DMS53 (cell line): Measurements from ENCODE around the gene CKB.
"Not testable (repeated sequence)": the region's sequence is repeated elsewhere in the genome, so short reads cannot be mapped to it uniquely, and the experiment has no call there.

Experiments
- DNase-seq: peaks from one replicate; lab custom pipeline; 2025; lab: John Stamatoyannopoulos, UW

The CKB gene

DNA sequence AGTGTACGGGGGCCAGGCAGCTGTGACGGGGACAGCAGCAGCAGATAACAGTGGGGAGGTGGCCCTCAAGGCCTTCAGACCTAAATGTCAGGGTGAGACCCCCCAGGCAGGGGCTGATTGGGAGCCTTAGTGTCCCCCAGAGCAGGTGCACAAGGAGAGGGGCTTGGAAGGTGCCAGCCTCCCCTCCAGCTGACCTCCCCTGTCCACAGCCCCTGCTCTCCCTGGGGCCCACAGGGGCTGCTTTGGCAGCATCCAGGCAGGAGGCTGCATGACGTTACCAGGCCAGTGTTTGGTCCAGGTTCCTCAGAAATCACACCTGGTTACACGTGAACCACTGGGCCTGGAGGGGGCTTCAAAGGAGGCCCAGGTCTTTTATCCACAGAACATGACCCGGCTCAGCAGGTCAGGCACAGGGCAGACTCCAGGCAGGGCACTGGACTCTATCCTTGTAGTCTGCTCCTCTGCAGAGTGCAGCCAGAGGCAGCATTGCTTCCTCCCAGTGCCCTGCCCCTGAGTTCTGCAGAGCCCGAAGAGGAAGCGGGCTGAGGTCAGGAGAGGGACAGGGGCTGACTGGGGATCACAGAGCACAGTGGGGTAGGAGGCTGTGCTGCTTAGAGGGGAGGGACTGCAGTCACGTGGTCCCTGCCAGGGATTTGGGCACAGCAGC is 3.8 kb upstream of the CKB start:
- no peak for DNase-seq

DNA sequence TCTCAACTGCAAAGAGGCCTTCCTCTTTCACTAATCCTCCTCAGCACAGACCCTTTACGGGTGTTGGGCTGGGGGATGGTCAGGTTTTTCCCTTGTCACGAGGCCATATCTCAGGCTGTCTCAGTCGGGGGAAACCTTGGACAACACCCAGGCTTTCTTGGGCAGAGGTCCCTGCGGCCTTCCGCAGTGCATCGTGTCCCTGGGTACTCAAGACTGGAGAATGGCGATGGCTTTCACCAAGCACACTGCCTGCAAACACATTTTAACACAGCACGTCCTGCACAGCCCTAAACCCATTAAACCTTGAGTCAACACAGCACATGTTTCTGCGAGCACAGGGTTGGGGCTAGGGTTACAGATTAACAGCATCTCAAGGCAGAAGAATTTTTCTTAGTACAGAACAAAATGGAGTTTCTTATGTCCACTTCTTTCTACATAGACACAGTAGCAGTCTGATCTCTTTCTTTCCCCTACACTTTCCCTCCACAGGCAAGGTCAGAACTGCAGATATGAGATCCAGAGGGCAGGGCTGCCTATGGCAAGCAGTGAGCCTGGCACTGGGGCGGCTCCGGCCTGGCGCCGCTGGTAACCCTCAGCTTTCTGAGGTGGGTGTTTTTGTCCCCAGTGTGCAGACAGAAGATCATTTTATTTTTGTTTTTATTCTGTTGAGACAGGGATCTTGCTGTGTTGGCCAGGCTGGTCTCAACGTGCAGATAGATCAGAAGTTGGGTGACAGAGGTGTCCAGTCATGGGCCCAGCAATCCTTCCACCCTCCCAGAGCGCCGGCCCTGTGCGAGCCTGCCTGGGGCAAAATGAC is 3.0 kb upstream of the CKB start:
- DNase-seq, result peak; percentile 38

DNA sequence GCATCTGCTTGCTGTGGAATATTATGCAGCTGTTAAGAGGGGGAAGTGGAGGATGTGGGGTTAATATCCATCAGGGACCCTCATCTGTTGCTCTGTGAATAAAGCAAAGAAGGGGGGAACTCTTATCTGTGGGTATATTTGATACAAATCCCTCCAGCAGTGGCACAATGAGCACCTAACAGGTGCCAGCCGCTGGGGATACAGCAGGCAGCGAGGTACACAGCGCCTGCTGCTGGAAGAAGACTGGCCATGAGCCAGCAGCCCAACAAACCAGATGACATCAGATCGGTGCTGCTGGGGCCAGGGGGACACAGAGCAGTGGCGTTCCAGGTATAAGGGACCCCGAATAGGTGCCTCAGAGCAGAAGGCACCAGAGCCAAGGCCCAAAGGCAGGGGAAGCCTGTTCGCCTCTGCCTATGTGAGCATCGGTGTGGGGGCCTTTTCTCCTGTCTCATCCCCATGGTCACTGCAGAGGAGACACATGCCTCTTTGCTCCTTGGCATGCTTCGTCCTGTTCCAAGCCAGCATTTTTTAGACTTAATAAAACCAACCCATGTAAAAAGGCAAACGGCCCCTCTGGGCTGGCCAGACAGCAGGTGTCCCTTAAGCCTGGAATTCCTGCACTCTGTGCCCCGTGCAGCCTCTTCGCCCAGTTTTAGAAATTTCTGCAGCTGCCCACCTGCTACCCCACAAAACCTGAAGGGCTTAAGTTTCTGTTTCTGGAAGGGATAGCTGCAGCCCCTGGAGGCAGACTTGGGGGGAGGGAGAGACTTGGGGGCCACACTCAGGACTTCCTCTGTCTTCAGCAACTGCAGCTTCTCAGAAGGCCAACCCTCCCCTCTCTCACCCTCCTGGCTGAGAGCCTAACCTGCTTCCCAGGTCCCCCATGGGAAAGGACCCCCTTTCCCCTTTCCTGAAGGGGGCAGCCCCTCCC is 1.6 kb upstream of the CKB start:
- DNase-seq, result no peak

DNA sequence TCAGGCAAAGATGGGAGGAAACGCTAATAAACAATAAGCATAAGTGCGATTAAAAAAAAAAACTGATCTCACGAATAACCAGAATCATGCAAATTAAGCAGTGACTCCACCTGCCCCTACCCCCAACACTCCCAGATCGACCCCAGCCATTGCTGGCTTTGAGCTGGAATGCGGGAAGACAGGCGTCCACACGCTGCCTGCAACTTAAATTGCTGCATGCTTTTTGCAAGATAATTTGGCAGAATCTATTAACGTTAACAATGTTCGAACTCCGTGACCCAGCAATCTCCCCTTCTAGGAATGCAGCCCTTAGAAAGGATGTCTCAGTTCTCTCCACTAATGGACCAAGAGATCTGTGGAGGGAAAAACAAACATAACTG is 935 bp upstream of the CKB start:
- no peak for DNase-seq

DNA sequence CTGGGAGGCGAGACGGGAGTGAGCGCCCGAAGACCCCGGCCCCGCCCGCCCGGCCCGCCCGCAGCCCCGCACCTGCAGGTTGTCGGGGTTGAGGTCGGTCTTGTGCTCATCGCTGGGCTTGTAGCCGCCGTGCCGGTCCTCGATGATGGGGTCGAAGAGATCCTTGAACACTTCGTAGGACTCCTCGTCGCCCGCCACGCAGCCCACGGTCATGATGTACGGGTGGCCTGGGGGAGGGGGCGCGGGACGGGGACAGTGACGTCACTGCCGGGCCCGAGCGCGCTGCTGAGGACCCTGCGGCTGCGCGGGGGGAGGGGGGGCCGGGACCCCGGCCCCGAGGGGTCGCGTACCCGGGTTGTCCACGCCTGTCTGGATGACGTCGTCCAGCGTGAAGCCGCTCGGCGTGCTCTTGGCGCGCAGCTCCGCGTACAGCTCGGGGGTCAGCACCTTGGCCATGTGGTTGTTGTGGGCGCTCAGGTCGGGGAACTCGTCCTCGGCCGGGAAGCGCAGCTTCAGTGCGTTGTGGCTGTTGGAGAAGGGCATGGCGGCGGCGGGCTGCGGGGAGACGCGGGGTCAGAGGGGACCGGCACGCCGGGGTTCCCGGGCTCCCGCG is 573 bp downstream of the CKB start:
- peak; percentile 56 for DNase-seq

DNA sequence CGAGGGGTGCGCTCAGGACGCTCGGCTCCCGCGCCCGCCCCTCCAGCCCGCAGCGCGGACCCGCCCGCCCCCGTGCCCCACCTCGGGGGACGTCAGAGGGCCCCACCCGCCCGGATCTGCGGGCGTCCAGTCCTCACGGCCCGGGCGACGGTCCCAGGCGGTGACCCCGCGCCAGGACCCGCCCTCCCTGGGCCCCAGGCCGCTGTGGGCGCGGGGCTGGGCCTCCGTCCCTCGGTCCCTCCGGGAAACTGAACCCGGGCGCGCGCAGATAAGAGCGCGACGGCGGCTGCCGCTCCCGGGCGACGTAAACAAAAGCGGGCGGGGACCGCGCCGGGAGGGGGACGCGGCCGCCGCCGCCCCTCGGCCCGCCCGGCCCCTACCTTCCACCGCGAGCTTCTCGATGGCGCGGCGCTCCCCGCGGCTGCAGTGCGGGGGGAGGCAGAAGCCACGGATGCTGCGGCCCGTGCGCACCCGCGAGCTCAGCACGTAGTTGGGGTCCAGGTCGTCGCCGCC is 1.1 kb downstream of the CKB start:
- peak; percentile 76 for DNase-seq

DNA sequence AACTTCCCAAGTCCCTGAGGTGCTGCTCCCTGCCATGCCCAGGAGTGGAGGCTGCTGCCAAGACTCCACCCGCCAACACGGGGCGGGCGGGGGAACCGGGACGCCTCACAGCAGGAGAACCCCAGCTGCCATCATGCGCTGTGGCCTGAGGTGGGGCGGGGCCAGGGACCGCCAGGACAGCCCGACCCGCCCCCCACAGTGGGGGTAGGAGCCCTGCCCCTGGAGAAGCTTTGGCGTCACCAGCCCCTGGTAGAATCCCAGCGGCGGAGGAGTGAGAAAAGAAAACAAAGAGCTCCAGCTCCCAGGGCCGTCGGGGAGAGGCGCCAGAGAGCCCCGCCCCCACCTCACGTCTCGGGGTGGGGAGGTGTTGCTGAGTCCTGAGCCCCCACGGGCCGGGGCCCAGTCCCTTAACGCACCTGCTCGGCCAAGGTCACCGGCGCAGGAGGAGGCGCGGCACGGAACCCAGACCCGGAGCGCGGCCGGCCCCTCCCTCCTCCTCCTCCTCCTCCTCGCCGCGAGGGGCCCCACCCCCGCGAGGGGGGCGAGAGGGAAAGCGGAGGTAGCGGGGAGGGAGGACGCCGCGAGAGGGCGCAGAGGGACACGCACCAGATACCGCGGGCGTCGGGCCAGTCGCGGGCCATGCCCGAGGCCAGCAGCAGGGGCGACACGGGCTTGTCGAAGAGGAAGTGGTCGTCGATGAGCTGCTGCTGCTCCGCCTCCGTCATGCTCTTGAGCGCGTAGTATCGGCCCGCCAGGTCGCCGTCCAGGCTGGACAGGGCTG is 1.8 kb downstream of the CKB start:
- peak; percentile 93 for DNase-seq

DNA sequence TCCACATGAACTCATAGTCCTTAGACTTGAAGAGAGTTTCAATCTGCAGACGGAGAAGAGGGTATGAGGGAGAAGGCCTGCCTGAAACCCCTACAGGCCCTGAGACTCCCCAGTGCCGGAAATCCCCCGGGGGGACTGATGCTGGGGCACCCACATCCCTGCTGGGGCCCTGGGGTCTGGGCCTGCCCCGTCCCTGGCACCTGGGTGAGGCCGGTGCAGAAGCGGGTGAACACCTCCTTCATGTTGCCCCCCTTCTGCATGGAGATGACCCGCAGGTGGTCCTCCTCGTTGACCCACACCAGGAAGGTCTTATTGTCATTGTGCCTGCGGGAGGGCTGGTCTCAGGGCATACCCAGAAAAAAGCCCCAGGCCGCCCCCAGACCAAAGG is 2.4 kb downstream of the CKB start:
- DNase-seq, result no peak

DNA sequence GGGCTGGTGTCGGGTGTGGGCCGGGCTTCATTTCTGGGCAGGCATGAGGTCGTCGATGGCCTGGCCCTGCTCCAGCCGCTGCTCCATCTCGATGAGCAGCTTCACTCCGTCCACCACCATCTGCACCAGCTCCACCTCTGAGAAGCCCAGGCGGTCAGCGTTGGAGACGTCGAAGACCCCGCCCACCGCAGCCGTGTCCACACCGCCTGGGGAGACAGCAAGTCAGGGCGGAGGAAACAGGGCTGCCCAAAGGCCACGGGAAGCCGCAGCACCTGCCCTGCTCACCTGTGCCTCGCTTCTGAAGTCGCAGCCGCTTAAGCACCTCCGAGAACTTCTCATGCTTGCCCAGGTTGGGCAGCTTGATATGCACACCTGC is 2.8 kb downstream of the CKB start:
- DNase-seq, result peak; percentile 92

DNA sequence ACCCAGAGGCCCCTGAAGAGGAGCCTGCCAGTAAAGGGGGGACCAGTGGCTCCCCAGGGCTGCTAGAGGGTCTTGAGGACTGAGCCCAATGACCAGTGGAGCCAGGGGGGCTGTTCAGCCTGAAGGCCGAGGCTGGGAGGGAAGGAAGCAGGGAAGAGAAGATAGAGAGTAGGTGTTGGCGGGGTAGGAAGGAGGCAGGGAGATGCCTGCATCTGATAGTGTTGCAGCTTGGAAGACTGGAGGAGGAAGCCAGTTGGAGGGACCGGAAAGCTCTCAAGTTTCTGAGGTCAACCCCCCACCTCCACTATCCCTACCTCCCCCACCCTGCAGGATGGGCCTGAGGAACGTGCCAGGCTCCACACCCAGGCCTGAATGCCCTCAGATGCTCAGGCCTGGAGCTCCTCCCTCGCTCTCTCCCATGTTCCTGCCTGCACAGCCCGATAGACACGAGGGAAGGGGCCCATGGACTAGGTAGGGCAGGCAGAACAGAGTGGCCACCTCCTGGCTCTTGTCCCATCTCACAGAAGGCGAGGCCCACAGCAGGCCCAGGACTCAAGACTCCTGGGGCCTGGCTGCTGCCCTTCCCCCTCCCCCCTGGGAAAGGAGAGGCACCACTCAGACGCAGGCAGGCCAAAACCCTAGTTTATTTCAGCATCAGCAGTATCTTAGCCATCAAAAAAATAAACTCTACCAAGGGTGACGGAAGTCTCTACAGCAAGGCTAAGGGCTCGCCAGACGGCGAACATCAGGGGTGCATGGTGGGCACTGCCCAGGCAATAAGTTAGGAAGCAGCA is 3.4 kb downstream of the CKB start:
- peak; percentile 52 for DNase-seq

DNA sequence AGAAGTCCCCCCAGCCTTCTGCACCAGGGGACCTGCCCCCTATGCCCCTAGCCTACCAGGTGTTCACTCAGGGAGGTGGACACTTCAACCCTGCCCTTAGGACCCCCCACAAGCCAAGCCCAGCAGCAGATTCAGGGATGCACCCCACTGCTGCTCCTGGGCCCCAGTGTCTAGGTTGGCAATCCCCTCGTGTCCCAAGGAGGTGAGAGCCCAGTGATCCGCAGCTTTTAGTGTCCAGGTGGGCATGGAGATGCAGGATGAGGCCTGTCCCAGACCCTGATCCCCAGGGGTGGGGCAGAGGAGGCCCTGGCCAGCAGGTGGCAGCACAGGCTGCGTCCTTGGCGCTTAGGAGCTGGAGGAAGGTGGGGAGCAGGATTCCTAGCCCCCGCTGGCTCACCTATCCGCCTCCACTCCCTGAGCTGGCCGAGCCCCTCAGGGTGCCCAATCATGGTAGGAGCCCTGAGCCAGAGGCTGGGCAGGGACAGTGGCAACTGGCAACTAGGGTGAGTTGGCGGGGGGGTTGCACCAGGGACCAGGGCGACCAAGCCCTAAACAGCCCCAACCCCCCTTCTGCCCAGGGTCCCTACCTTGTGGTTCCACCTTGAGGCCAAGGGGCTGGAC is 4.1 kb downstream of the CKB start:
- peak; percentile 72 for DNase-seq

DNA sequence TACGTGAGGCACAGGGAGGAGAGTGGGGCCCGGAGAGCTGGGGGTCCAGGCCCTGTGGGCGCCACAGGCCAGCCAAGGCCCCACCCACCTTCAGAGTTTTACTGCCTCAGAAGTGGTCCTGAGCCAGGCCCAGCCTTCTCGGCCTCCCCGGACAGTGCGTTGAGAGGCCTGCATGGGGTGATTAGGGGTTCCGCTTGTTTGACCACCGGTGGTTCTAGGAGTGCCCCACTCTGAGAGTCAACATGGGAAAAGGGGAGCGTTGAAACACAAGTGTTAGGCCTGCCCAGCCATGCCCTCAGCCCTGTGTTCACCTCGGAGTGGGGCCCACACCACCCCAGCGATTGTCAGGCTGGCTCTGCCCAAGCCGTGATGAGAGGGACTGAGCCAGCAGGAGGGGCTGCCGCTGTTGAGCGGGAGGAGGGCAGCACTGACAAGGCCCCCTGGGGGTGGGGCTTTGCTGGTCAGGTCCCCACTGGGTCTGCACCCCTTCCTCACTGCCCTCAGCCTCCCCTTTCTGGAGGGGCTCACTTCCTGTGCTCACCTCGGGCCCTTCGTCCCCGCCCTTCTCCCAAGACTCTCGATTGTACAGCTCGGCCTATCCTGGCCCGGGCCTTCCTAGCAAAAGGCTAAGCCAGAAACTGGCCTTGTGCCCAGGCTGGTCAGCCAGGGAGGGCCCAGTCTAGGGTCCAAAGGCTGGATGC is 4.8 kb downstream of the CKB start:
- DNase-seq, result no peak

DNA sequence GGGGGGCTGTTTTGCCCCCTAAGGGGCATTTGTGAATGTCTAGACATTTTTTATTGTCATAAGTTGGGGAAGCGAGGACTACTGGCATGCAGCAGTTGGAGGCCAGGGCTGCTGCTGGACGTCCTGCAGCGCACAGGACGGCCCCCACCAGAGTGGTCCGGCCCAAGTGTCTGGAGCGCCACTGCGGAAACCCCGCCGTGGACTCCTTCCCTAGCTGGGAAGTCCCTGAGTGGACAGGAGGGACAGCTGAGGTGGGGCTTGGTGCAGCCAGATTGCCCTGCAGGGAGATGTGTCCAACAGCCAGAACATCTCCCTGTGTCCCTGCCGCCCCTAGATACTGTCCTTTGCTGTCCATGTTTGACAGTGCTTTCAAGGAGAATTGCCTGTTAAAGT is 5.5 kb downstream of the CKB start:
- no peak for DNase-seq

DNA sequence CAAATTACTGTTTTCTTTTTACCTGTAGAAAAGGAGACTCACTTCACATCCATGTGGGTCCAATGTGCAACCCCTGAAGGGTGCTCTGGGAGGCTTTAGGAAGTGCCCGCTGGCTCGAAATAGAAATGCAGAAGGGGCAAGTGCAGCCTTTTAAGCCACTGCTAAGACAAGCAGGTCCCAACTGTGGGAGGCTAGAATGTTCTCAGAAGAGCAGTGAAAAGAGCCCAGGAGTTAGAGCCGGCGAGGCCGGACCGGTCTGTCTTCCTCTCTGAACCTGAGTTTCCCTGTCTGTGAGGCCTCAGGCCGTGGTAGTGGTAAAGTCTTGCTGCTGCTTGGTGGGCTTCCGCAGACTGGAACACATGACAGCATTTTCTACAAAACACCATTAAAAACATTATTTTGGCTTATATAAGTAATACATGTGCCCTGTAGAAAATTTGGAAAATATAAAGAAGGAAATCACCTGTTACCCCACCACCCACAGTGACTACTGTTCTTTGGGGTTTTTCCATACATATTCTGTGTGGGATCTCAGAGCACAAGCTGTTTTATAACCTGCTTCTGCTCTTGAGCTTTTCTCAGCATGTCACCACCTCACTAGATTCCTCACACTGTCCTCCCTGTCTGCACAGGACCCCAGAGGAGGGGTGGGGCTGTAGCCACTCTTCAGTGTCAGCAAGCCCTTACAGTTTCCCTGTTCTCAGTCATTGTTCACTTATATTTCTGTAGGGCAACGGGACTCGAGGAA is 6.0 kb downstream of the CKB start:
- DNase-seq, result no peak

DNA sequence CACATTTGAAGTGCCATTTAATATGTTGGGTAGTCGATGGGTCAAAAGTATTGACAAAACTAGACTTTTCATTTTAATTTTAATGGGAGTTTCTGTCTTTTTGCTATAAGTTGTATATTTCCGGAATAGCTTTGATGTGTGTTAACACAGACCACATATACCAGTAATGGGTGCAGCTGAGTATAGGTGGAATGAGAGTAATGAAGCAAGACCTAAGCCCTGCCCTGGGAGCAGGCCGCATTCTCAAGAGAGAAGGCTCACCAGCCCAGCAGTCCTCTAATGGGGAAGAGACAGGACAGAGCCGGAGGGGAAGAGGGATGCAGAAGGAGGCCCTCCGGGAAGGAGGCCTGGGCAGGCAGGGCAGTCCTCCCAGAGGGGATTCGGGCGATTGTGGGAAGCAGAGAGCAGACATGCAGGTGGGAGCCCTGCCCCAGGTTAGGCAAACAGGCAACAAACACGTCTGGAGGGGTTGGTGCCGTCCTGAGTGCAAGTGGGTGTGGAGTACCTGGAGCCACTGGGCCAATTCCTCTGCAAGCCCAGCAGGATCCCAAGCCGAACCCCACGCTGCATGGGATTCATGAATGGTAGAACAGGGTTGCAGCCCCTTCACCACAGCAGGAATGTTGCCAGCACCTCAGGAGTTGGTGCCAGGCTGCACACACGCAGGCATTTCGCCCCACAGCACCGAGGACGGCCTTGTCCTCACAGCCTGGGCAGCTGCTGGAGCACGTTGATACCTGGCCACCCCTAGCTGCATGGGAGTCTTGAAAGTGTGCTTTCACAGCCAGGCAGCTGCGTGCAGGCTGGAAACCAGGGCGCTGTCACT is 7.8 kb downstream of the CKB start:
- no peak for DNase-seq

DNA sequence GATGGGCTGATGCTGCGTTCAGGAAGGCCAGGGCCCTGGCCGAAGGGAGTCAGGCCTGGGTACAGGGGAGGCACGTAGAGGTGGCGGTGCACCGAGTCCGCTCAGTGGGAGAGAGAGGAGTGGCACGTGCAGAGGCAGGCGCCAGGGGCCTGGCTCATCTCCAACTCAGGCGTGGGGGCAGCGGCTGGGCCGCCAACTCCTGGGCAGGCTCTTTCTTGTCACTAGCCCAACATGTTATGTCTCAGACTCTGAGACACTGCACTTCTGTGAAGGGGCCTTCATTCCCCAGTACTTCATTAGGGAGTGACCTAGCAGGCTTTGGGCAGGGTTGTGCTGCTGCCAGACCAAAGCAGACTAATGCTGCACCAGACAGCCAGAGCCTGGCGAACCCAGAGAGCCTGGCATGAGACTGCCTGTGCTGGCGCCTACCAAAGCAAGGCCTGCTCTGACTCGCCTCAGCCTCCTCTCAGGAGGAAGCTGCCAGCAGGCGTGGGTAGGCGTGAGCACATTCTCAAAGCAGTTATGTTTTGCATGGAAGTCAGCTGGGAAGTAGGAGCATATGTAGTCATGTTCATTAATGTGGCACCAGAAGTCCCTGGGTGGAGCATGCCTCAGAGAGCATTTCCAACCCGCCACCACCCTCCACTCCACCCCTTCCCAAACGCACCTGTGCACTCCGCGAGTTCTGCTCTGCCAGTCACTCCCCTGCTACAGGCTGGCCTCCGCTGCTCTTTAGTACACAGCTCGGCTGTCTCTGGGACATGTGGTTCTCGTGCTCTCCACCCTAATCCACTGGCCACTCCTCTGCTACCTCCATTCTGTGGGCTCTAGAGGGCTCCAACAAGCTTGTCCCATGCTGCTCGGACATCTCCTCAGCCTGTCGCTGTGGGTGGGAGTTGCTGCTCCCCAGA is 9.7 kb downstream of the CKB start:
- DNase-seq, result peak; percentile 29

DNA sequence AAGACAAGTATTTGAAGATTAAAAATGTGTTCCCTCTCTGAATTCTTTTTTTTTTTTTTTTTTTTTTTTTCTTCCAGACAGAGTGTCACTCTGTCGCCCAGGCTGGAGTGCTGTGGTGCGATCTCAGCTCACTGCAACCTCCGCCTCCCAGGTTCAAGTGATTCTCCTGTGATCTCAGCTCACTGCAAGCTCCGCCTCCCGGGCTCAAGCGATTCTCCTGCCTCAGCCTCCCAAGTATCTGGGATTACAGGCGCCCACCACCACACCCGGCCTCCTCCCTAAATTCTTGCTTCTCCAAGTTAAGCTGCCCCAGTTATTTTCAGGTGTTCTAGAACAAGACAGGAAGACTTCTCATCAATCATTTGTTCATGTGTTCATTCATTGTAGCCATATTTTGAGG is 10.4 kb downstream of the CKB start:
- DNase-seq, result not testable (repeated sequence)
